H7 (cell line): ENCODE measurements around the gene SAMSN1. TPM values are rescaled to one million over a fixed set of nuclear protein-coding genes. Genes with fewer than 3 reads are reported as not detected.

Source experiments
- DNase-seq: peaks from one replicate; pipeline ENCODE4 v3.0.0; 2012
- H3K27me3 ChIP-seq: 2 replicates; pipeline ENCODE4 v1.6.0; 2011; ENCODE audit warnings: mild to moderate bottlenecking, low read length; ENCODE audit not compliant: control insufficient read depth, insufficient read depth
- H3K36me3 ChIP-seq: replicated peaks from 2 replicates; pipeline ENCODE4 v1.5.1; 2011; ENCODE audit warnings: low read length; ENCODE audit not compliant: control insufficient read depth, insufficient read depth
- H3K4me3 ChIP-seq: 2 replicates; pipeline ENCODE4 v1.5.1; 2011; ENCODE audit warnings: low read depth, mild to moderate bottlenecking, control low read depth, low read length, moderate library complexity; ENCODE audit not compliant: insufficient read depth
- total RNA-seq: library from RNA; depleted of rRNA; stranded (reverse); fragments of >200 nt; shearing (Covaris generic); gene quantifications from 2 replicates; pipeline ENCODE4 v1.2.3, GENCODE V29; 2014; rRNA removed

SAMSN1 gene
- total RNA-seq: 0.15 and 0.90 TPM in 2 replicates

- DNase-seq: no peak
- Histone ChIP-seq H3K4me3 (no peak within 1 kb of the TSS), H3K36me3 (no peaks in the 10 kb centered on the region), H3K27me3 (no peaks in the 10 kb centered on the region)
These were observed at the start of gene SAMSN1 for GRCh38 chr21:14545906-14546480. Gene SAMSN1, minus strand, starts transcription at chr21:14546315. Its CDS starts 54 bp downstream, at chr21:14546261.

GRCh38 chr21:14595449-14595848, 49.3 kb upstream of the SAMSN1 start:
- DNase-seq: no peak
- H3K27me3 ChIP-seq: no peaks in the 10 kb centered on the region
- H3K4me3 ChIP-seq: no peak overlapping the region
- no peaks in the 10 kb centered on the region for H3K36me3 ChIP-seq

GRCh38 chr21:14594967-14595366, 48.9 kb upstream of the SAMSN1 start:
- no peak overlapping the region for H3K4me3 ChIP-seq
- H3K36me3 ChIP-seq: no peaks in the 10 kb centered on the region
- no peak for DNase-seq
- H3K27me3 ChIP-seq: no peaks in the 10 kb centered on the region

- Histone ChIP-seq H3K36me3 (no peaks in the 10 kb centered on the region), H3K4me3 (no peak overlapping the region), H3K27me3 (no peaks in the 10 kb centered on the region)
- DNase-seq: no peak
These were observed 47.1 kb upstream of the SAMSN1 start for GRCh38 chr21:14593230-14593629.

GRCh38 chr21:14592296-14593000, 46.3 kb upstream of the SAMSN1 start:
- Histone ChIP-seq H3K4me3 (no peak overlapping the region), H3K36me3 (no peaks in the 10 kb centered on the region), H3K27me3 (no peaks in the 10 kb centered on the region)
- no peak for DNase-seq

GRCh38 chr21:14591882-14592281, 45.8 kb upstream of the SAMSN1 start:
- Histone ChIP-seq H3K36me3 (no peaks in the 10 kb centered on the region), H3K4me3 (no peak overlapping the region), H3K27me3 (no peaks in the 10 kb centered on the region)
- DNase-seq: no peak

GRCh38 chr21:14591377-14591776, 45.3 kb upstream of the SAMSN1 start:
- Histone ChIP-seq H3K36me3 (no peaks in the 10 kb centered on the region), H3K4me3 (no peak overlapping the region), H3K27me3 (no peaks in the 10 kb centered on the region)
- no peak for DNase-seq

GRCh38 chr21:14589855-14590563, 43.9 kb upstream of the SAMSN1 start:
- DNase-seq: no peak
- H3K27me3 ChIP-seq: no peaks in the 10 kb centered on the region
- H3K36me3 ChIP-seq: no peaks in the 10 kb centered on the region
- H3K4me3 ChIP-seq: no peak overlapping the region

GRCh38 chr21:14587266-14587665, 41.2 kb upstream of the SAMSN1 start:
- DNase-seq: no peak
- no peaks in the 10 kb centered on the region for H3K27me3 ChIP-seq
- no peak overlapping the region for H3K4me3 ChIP-seq
- H3K36me3 ChIP-seq: no peaks in the 10 kb centered on the region

GRCh38 chr21:14585122-14585521, 39.0 kb upstream of the SAMSN1 start:
- H3K4me3 ChIP-seq: no peak overlapping the region
- DNase-seq: no peak
- no peaks in the 10 kb centered on the region for H3K27me3 ChIP-seq
- no peaks in the 10 kb centered on the region for H3K36me3 ChIP-seq

- Histone ChIP-seq H3K27me3 (no peaks in the 10 kb centered on the region), H3K4me3 (no peak overlapping the region), H3K36me3 (no peaks in the 10 kb centered on the region)
- no peak for DNase-seq
These were observed 38.4 kb upstream of the SAMSN1 start for GRCh38 chr21:14584357-14585095.

GRCh38 chr21:14583629-14584255, 37.6 kb upstream of the SAMSN1 start:
- Histone ChIP-seq H3K27me3 (no peaks in the 10 kb centered on the region), H3K36me3 (no peaks in the 10 kb centered on the region), H3K4me3 (no peak overlapping the region)
- no peak for DNase-seq

- Histone ChIP-seq H3K36me3 (no peaks in the 10 kb centered on the region), H3K27me3 (no peaks in the 10 kb centered on the region), H3K4me3 (no peak overlapping the region)
- DNase-seq: no peak
These were observed 37.0 kb upstream of the SAMSN1 start for GRCh38 chr21:14582934-14583628.
